IPS-NIHi11 (cell line): Measurements from ENCODE around the gene BLOC1S1.
"Not testable (repeated sequence)": the region's sequence is repeated elsewhere in the genome, so short reads cannot be mapped to it uniquely, and the experiment has no call there.

Source experiments
- DNase-seq: peaks from one replicate; pipeline ENCODE4 v3.0.0; 2012; ENCODE audit warnings: mixed read lengths, low spot score

BLOC1S1 gene

DNA sequence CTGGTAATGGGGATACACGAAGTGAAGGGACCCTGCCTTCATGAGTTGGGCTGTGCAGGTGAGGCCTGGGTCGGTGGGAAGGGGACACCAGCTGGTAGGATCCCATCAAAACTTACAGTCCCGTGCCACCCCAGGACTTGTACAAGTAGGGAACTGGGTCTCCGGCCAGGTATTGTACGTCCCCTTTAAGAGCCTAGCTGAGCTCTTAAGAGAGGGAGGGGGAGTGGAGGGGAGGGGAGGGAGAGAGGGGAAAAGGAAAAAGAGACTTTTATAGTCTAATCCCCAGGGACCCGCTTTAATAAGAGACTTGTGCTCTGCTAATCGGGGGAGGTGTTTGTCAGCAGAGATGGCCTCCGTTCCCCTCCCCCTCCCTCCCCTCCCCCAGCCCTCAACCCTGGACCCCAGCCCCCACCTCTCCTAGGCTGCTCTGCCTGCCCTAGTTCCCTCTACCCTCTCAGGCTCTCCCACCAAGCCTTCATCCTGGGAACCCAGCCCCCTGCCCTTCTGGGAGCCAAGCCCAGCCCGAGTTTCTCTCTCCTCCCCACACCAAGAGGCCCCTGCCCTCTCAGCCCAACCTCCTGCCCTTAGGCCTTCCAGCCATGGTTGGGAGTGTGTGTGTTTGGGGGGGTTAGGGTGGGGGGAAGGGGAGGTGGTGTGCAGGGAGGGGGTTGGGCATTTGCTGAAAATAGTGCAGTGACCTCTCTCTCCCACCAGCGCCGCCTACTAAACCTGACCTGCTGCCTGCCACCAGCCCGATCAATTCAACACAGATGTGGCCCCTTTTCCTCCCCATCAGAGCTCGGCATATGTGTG is 29.7 kb downstream of the BLOC1S1 start:
- peak; percentile 68 for DNase-seq

DNA sequence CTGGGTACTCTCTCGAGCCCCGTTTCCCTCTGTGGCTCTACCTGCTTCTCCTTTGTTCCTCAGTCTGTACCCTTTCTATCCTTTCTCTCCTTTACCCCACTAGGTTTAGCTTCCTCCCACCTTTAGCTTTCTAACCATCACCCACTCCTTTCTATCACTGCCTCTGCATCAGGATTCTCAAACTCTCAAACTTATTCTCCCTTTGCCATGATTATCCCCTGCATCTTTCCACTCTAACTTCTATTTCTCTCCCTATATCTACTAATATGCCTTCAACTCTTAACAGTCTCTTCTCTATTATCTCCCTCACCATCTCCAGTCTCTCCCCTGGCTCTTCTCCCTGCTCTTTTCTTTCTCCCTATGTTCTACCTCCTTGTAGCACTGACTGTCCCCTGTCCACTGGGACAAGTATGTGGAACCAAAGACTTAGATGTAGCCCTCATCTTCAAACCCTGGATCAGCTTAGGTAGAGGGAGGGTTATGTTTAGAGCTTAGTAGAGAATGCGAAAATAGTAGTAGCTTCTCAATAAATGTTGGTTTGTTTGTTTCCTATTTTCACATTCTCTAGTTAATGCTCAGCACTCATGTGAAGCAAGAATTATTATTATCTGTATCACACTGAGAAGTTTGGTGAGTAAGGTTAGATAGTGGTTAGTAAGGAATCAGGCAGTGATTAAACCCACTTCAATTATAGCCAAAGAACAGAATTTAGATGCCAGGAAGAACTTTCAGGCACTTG is 30.5 kb downstream of the BLOC1S1 start:
- DNase-seq, result no peak

DNA sequence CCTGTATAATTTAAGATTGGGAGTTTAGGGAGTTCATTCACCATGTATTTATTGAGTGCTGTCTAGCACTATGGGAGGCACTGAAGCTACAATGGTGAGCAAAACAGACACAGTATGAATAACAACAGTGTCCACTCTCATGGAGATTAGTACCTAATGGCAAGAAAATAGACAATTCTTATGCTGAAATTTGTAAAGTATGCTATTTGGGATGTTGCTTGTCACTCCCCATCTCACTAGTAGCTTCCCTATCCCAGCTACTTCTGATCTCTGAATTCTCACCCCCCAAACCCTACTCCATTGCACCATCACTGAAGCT is 31.0 kb downstream of the BLOC1S1 start:
- DNase-seq, result no peak

DNA sequence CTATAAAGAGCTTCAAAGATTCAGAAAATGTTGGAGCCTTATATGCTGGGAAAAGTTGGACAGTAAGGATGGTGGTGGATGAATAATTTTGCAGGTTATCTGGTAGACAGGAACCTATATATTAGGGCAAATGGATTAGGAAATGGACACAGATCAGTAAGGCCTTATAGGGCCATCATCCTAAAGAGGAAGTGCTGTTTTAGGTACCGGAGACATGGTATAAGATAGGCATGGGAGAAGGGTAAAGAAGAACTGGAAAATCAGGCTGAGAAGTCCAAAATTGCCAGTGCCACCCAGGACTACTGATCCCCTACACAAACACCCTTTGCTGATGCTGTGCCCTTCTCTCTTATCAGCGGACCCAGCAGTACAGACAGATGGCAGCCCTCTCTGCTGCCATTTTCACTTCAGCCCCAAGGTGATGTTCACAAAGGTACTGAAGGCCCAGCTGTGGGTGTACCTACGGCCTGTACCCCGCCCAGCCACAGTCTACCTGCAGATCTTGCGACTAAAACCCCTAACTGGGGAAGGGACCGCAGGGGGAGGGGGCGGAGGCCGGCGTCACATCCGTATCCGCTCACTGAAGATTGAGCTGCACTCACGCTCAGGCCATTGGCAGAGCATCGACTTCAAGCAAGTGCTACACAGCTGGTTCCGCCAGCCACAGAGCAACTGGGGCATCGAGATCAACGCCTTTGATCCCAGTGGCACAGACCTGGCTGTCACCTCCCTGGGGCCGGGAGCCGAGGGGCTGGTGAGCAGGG is 32.6 kb downstream of the BLOC1S1 start:
- no peak for DNase-seq

DNA sequence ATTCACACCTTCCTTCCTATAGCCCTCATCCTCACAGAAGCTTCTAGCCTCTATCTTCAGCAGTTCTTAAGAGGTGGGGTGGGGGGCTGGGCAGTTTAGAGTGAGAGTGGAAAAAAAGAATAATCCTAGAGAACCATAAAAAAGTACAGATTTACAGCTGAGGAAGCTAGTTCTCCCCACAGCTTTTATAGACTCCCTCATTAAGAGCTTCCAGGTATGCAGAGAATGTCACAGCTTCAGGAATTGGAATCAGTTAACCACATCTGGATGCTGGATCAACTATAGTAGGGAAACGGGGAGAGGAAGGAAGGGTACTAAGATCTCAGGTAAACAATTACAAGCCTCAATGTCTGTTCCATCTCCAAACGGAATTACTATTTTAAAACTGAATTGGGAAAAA is 39.4 kb downstream of the BLOC1S1 start:
- DNase-seq, result no peak

DNA sequence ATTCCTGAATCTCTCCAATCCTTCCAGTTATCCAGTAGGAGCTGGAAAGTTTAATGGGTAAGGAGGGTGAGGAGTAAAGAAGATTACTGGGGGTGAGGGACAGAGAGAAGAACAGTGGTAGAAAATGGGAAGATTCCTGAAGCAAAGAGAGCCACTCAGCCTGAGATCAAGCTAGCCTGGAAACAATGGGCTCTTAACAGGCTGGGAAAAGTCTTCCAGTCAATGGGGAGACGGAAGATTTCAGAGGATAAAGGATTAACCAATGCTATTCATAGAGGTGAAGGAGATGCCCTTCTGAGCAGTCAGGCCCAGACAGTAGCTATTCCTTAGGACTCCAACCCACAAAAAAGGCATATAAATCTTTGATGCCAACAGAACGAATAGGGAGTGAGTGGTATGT is 41.9 kb downstream of the BLOC1S1 start:
- no peak for DNase-seq

DNA sequence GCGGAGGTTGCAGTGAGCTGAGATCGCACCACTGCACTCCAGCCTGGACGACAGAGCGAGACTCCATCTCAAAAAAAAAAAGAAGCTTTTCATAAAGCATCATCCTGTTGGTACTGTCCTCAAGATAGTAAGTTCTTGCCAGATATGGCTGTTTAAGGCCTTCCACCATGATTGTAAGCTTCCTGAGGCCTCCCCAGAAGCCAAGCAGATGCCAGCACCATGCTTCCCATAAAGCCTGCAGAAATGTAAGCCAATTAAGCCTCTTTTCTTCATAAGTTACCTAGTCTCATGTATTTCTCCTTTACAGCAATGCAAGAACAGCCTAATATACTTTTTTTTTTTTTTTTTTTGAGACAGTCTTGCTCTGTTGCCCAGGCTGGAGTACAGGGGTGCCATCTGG is 42.7 kb downstream of the BLOC1S1 start:
- DNase-seq, result not testable (repeated sequence)

DNA sequence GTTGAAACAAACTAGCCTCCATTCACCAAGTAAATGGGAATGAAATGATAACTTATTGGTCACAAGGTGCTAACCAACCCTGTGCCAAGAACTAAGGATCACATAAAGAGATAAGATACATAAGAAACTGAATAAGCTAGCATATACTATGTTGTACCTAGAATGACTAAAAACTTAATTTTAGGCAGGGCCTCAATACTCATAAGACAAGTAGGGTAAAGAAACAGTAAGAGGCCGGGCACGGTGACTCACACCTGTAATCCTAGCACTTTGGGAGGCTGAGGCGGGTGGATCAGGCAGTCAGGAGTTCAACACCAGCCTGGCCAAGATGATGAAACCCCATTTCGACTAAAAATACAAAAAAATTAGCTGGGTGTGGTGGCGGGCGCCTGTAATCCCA is 44.8 kb downstream of the BLOC1S1 start:
- DNase-seq, result no peak

DNA sequence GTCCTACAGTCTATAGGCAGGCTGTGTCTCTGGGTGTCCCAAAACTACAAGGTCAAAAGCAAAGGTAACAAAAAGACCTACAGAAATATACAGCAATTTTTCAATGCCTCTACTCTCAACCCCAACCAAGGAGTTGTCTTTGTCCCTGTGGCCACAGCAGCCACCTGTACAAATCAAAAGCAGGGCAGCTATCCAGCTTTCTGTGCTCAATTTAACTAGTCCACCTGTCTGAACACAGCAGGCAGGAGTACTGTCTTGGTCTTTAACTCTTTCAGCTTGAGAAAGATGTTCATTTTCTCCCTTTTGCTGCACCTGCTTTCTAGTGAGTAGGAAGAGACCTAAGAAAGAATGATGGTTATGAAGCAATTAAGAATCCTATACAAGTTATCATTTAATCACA is 46.8 kb downstream of the BLOC1S1 start:
- no peak for DNase-seq

DNA sequence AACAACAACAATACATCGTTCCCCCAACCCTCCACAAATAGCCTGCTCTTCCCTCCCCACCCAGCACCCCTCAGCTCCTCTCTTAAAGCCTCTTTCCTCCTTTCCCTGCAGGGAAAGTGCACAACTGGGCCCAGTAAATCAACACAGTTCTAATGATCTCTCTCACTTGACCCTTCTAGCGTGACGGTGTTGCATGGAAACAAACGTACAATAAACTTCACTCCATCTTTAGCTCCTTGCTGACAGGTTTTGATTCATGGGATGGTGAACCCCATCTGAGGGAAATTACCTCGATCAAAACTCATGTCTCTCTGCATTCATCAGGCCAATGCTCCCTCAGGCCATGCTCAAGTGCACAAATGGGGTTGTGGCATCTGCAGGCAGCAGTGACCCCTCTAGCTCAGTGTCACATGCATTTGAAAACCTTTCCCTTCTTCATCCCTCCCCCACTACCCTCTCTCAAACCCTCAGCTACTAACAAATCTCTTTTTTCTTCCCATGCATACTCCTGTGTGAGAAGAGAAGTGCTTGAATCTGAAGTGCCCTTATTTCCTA is 50.0 kb downstream of the BLOC1S1 start:
- no peak for DNase-seq

DNA sequence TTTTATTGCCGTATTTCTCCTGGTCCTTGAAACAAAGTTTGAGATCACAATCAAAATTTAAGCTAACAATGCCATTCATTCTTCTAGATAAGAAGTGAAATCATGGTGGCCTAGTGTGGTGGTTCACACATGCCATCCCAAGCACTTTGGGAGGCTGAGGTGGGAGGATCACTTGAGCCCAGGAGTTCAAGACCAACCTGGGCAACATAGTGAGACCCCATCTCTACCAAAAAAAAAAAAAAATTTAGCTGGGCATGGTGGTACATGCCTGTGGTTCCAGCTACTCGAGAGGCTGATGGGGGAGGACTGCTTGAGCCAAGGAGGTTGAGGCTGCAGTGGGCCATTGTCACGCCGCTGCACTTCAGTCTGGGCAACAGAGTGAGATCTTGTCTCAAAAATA is 51.3 kb downstream of the BLOC1S1 start:
- no peak for DNase-seq
